Measurements from ENCODE around the gene TSPAN18.

The TSPAN18 gene

GRCh38 chr11:44944181-44944852, 217.6 kb downstream of the TSPAN18 start:
- DNase-seq (ENCODE audit: low read depth): no peak
- H3K4me3 ChIP-seq (ENCODE audit: control insufficient read depth, low read depth, low read length): no peak overlapping the region
- TF ChIP-seq, protein P1, sequence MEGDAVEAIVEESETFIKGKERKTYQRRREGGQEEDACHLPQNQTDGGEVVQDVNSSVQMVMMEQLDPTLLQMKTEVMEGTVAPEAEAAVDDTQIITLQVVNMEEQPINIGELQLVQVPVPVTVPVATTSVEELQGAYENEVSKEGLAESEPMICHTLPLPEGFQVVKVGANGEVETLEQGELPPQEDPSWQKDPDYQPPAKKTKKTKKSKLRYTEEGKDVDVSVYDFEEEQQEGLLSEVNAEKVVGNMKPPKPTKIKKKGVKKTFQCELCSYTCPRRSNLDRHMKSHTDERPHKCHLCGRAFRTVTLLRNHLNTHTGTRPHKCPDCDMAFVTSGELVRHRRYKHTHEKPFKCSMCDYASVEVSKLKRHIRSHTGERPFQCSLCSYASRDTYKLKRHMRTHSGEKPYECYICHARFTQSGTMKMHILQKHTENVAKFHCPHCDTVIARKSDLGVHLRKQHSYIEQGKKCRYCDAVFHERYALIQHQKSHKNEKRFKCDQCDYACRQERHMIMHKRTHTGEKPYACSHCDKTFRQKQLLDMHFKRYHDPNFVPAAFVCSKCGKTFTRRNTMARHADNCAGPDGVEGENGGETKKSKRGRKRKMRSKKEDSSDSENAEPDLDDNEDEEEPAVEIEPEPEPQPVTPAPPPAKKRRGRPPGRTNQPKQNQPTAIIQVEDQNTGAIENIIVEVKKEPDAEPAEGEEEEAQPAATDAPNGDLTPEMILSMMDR (conservative IDR thresholded peaks at IDR 0.05; ENCODE audit: control insufficient read depth, insufficient read depth, low read depth, low read length): no peak

- TF ChIP-seq, protein P1 (conservative IDR thresholded peaks at IDR 0.05; ENCODE audit: control insufficient read depth, insufficient read depth, low read depth, low read length): no peak
Measured at GRCh38 chr11:44944853-44945235, 218.1 kb downstream of the TSPAN18 start.

GRCh38 chr11:44945666-44946065, 218.9 kb downstream of the TSPAN18 start:
- no peak overlapping the region for H3K4me3 ChIP-seq (ENCODE audit: control insufficient read depth, low read depth, low read length)
- DNase-seq (ENCODE audit: low read depth): no peak
- TF ChIP-seq, protein P1 (conservative IDR thresholded peaks at IDR 0.05; ENCODE audit: control insufficient read depth, insufficient read depth, low read depth, low read length): no peak

More at GRCh38 chr11:44944853-44945235, 218.1 kb downstream of the TSPAN18 start:
- no peak overlapping the region for H3K4me3 ChIP-seq (ENCODE audit: control insufficient read depth, low read depth, low read length)
- DNase-seq (ENCODE audit: low read depth): no peak

DNA sequence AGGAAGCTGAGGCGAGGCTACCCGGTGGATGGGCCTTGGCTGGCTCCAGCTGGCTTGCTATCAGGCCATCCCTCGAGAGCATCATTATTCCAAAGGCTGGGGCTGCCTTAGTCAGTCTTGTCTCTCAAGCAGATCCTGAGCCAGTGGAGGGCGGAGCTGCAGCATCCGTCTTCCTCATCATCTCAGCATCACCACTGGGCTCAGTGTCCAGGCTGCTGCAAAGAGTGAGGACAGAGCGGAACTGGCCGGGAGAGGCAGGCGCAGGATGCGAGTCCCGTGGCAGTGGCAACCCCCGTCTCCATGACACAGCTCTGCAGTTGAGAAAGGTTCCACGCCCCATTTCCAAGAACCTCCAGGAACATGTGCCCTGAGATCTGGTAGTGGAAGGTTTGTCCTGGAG, 219.5 kb downstream of the TSPAN18 start:
- TF ChIP-seq, protein P1 (conservative IDR thresholded peaks at IDR 0.05; ENCODE audit: control insufficient read depth, insufficient read depth, low read depth, low read length): no peak
- H3K4me3 ChIP-seq (ENCODE audit: control insufficient read depth, low read depth, low read length): no peak overlapping the region
- peak; percentile 70 for DNase-seq (ENCODE audit: low read depth)

DNA sequence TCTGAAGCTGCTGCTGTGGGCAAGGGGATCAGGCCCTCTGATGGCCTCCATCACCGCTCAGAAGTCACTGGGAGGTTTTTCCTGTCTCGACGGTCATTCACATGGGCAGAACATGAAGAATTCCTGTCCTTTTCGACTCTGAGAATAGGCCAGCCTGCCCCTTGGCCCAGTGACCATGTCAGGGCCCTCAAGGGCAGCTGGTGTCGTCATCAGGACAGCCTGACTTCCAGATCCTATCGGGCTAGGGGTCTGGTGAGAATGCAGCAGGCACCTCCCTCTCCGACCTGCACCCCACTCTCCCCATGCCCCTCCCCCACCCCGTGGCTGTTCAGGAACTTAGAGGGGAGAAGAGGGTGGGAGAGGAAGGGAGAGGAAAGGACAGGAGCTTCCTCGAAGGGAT, 220.4 kb downstream of the TSPAN18 start:
- no peak for DNase-seq (ENCODE audit: low read depth)
- no peak overlapping the region for H3K4me3 ChIP-seq (ENCODE audit: control insufficient read depth, low read depth, low read length)
- TF ChIP-seq, protein P1 (conservative IDR thresholded peaks at IDR 0.05; ENCODE audit: control insufficient read depth, insufficient read depth, low read depth, low read length): no peak

GRCh38 chr11:44948155-44948554, 221.4 kb downstream of the TSPAN18 start:
- TF ChIP-seq, protein P1 (conservative IDR thresholded peaks at IDR 0.05; ENCODE audit: control insufficient read depth, insufficient read depth, low read depth, low read length): no peak
- no peak for DNase-seq (ENCODE audit: low read depth)
- H3K4me3 ChIP-seq (ENCODE audit: control insufficient read depth, low read depth, low read length): no peak overlapping the region

All from fibroblast of mammary gland (primary cell).